OCI-LY3 (cell line): ENCODE results near the gene CELF1.

Experiments
- CTCF ChIP-seq: fragments of 200-600, 300-600 bp; sonication (generic); IDR thresholded peaks from 2 replicates; pipeline ENCODE4 v1.5.1; 2014; ENCODE audit warnings: antibody characterized with exemption, low read length, low read depth
- EZH2phosphoT487 ChIP-seq: fragments of 200-600 bp; shearing (Covaris generic); IDR thresholded peaks from 2 replicates; pipeline ENCODE4 v1.6.1; 2018; ENCODE audit warnings: antibody characterized with exemption, mixed run types, low read depth

- TF ChIP-seq CTCF (no peak), EZH2phosphoT487 (no peak)
Measured at GRCh38 chr11:47592970-47593369, 40.0 kb upstream of the CELF1 start.
